MCF 10A (cell line): ENCODE data around the gene MAP6. TPM values are rescaled to one million over a fixed set of nuclear protein-coding genes. Genes with fewer than 3 reads are reported as not detected.

Source experiments
- BruUV-seq: library from RNA; stranded (reverse); fragments of 400-500 nt; replicated peaks from 2 replicates; lab custom pipeline; 2021; lab: Mats Ljungman, UMichigan
- CTCF ChIA-PET: fragments of 300-600 bp; sonication (Branson Sonifier 250); formaldehyde crosslinking; extraction: SDS; loops from one replicate; lab custom pipeline; 2021; ENCODE audit warnings: antibody characterized with exemption, inconsistent platforms; lab: Yijun Ruan, JAX
- POLR2A ChIA-PET: fragments of 300-600, 350-650 bp; sonication (Branson Sonifier 250); formaldehyde crosslinking; extraction: SDS; loops from one replicate; lab custom pipeline; 2020; ENCODE audit warnings: antibody characterized with exemption, inconsistent platforms; lab: Yijun Ruan, JAX
- DNase-seq: peaks from one replicate; pipeline ENCODE4 v3.0.0-alpha.2; 2018; ENCODE audit not compliant: unreplicated experiment
- H3K27ac Mint-ChIP-seq: one replicate; pipeline ENCODE4 v1.8.0; 2022; ENCODE audit warnings: mild to moderate bottlenecking, low read depth, mixed read lengths; ENCODE audit not compliant: unreplicated experiment
- H3K27me3 Mint-ChIP-seq: one replicate; pipeline ENCODE4 v1.8.0; 2022; ENCODE audit warnings: mixed read lengths; ENCODE audit not compliant: insufficient read depth, unreplicated experiment
- H3K36me3 Mint-ChIP-seq: one replicate; pipeline ENCODE4 v1.8.0; 2022; ENCODE audit warnings: mild to moderate bottlenecking, moderate library complexity, mixed read lengths; ENCODE audit not compliant: insufficient read depth, unreplicated experiment
- H3K4me1 Mint-ChIP-seq: one replicate; pipeline ENCODE4 v1.8.0; 2022; ENCODE audit warnings: mixed read lengths; ENCODE audit not compliant: insufficient read depth, unreplicated experiment
- H3K4me3 Mint-ChIP-seq: one replicate; pipeline ENCODE4 v1.8.0; 2022; ENCODE audit warnings: mild to moderate bottlenecking, moderate library complexity, mixed read lengths; ENCODE audit not compliant: unreplicated experiment
- H3K9me3 Mint-ChIP-seq: one replicate; pipeline ENCODE4 v1.8.0; 2022; ENCODE audit warnings: mixed read lengths; ENCODE audit not compliant: unreplicated experiment
- CTCF ChIP-seq: fragments of 200-600 bp; IDR thresholded peaks from one replicate; pipeline ENCODE4 v1.8.0; 2022; ENCODE audit warnings: antibody characterized with exemption, mild to moderate bottlenecking; ENCODE audit not compliant: unreplicated experiment
- intact Hi-C: fragments of 100-400 bp; cut with micrococcal nuclease; formaldehyde crosslinking; loops from 2 replicates; pipeline ENCODE4 v1.14.1; 2022
- total RNA-seq: library from RNA; stranded (reverse); gene quantifications from 2 replicates; pipeline ENCODE4 v1.2.3, GENCODE V29; 2022

The MAP6 gene
- total RNA-seq, 1 experiment from 2014 or later: not detected

- POLR2A ChIA-PET: no interaction called here
- no peak for TF ChIP-seq CTCF
- BruUV-seq: no TSS peak
- DNase-seq: no peak
- Mint-ChIP-seq H3K27me3 (peaks cover 18% of the 10 kb centered on the region), H3K4me3 (no peak overlapping the region), H3K9me3 (no peaks in the 10 kb centered on the region), H3K27ac (no peak overlapping the region), H3K36me3 (no peaks in the 10 kb centered on the region), H3K4me1 (peaks cover 6% of the 10 kb centered on the region)
- intact Hi-C loops: no loop called here
- CTCF ChIA-PET: interaction anchor here (0.8 to 1.9 kb wide), 2 partner anchors 8 to 12 kb away, joined by 3 to 8 read pairs; no protein-coding TSS in a partner anchor
Observed at GRCh38 chr11:75589933-75590332, 78.9 kb downstream of the MAP6 start.

DNA sequence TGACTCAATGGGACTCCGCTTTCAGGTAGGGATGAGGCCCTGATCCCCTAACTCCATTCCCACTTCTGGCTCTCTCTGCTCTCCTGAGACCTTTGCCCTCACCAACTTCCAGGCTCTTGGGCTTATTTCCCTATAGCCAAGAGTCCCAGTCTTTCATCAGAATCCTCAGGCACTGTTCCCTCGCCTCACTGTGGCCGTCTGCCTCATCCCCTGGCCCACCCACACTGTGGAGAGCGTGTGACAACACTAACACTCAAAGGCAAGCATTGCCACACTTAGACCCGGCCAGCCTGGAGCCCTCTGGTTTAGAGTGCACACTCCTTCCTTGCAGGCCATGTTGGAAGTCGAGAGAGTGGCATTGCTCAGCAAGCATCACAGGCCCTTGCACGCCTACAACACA, 79.8 kb downstream of the MAP6 start:
- intact Hi-C loops: no loop called here
- H3K27me3 Mint-ChIP-seq: peaks cover 18% of the 10 kb centered on the region
- no peaks in the 10 kb centered on the region for H3K36me3 Mint-ChIP-seq
- no peaks in the 10 kb centered on the region for H3K9me3 Mint-ChIP-seq
- DNase-seq: no peak
- CTCF ChIA-PET: interaction anchor here (1.9 kb wide), 1 partner anchor 11 kb away, joined by 8 read pairs; no protein-coding TSS in a partner anchor
- H3K4me3 Mint-ChIP-seq: no peak overlapping the region
- no peak overlapping the region for H3K27ac Mint-ChIP-seq
- no TSS peak for BruUV-seq
- TF ChIP-seq CTCF: no peak
- peaks cover 6% of the 10 kb centered on the region for H3K4me1 Mint-ChIP-seq
- POLR2A ChIA-PET: no interaction called here

DNA sequence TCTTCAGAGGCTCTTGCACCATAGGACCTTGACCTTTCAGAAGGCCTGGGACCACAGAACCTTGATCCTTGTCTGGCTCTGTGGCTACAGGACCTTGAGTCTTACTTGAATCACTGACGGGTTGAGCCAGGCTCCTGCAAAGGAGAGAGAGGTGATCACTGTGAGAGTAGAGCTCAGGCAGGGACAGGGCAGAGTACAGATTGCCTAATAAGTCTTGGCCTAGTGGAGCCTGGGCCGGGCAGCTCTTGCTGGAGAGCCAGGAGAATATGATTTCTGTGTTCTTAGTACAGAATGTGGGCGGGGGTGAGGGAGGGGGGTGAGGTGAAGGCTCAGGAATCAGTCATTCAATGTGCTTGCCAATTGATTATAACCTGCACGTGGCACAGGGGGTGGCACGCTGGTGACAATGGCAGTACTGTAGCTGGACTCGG, 80.8 kb downstream of the MAP6 start:
- CTCF ChIA-PET: interaction anchor here (0.7 to 1.9 kb wide), 4 partner anchors 10 to 528 kb away, joined by 3 to 8 read pairs (median 4); no protein-coding TSS in a partner anchor
- no peaks in the 10 kb centered on the region for H3K9me3 Mint-ChIP-seq
- intact Hi-C loops: no loop called here
- H3K4me1 Mint-ChIP-seq: peaks cover 5% of the 10 kb centered on the region
- no peak for TF ChIP-seq CTCF
- H3K4me3 Mint-ChIP-seq: no peak overlapping the region
- no TSS peak for BruUV-seq
- DNase-seq: no peak
- POLR2A ChIA-PET: interaction anchor here (0.6 to 0.7 kb wide), 2 partner anchors 150 to 746 kb away, joined by 3 read pairs; no protein-coding TSS in a partner anchor
- no peak overlapping the region for H3K27ac Mint-ChIP-seq
- H3K27me3 Mint-ChIP-seq: peaks cover 16% of the 10 kb centered on the region
- H3K36me3 Mint-ChIP-seq: no peaks in the 10 kb centered on the region

- Mint-ChIP-seq H3K4me1 (no peaks in the 10 kb centered on the region), H3K9me3 (no peaks in the 10 kb centered on the region), H3K27ac (no peak overlapping the region), H3K36me3 (no peaks in the 10 kb centered on the region), H3K4me3 (no peak overlapping the region), H3K27me3 (peaks cover 8% of the 10 kb centered on the region)
- TF ChIP-seq CTCF: no peak
- CTCF ChIA-PET: interaction anchor here (0.7 to 1.4 kb wide), 6 partner anchors 9 to 522 kb away, joined by 3 to 10 read pairs (median 4); no protein-coding TSS in a partner anchor
- intact Hi-C loops: no loop called here
- POLR2A ChIA-PET: no interaction called here
- DNase-seq: no peak
- BruUV-seq: no TSS peak
Observed at GRCh38 chr11:75586395-75586794, 82.4 kb downstream of the MAP6 start.
